Neural crest cell (in vitro differentiated cells): Measurements from ENCODE around the gene KCP. TPM values are rescaled to one million over a fixed set of nuclear protein-coding genes. Genes with fewer than 3 reads are reported as not detected.

Source experiments
- DNase-seq: peaks from one replicate; pipeline ENCODE4 v3.0.0; 2021; ENCODE audit warnings: low read depth, mixed read lengths, low spot score
- H3K27ac Mint-ChIP-seq: one replicate; pipeline ENCODE4 v1.8.0; 2021; ENCODE audit warnings: mild to moderate bottlenecking, mixed read lengths; ENCODE audit not compliant: unreplicated experiment
- H3K27me3 Mint-ChIP-seq: 2 replicates; pipeline ENCODE4 v1.8.0; 2021; ENCODE audit warnings: low read depth, mild to moderate bottlenecking, mixed read lengths
- H3K36me3 Mint-ChIP-seq: 2 replicates; pipeline ENCODE4 v1.8.0; 2021; ENCODE audit warnings: low read depth, mild to moderate bottlenecking, mixed read lengths
- H3K4me1 Mint-ChIP-seq: 2 replicates; pipeline ENCODE4 v1.8.0; 2021; ENCODE audit warnings: mixed read lengths
- H3K4me3 Mint-ChIP-seq: one replicate; pipeline ENCODE4 v1.8.0; 2021; ENCODE audit warnings: mild to moderate bottlenecking, mixed read lengths
- H3K9me3 Mint-ChIP-seq: 2 replicates; pipeline ENCODE4 v1.8.0; 2021; ENCODE audit warnings: mixed read lengths
- total RNA-seq: library from RNA; stranded (reverse); gene quantifications from 2 replicates; pipeline ENCODE4 v1.2.1, GENCODE V29; 2021
- TF ChIP-seq, protein P1 (sequence below): fragments of 200-600 bp; sonication (generic); conservative IDR thresholded peaks from 2 replicates; pipeline ENCODE4 v1.5.0; 2021; ENCODE audit warnings: antibody characterized with exemption, mild to moderate bottlenecking

The KCP gene
- total RNA-seq, 1 donor from 2014 or later, result 2.9 TPM

DNA sequence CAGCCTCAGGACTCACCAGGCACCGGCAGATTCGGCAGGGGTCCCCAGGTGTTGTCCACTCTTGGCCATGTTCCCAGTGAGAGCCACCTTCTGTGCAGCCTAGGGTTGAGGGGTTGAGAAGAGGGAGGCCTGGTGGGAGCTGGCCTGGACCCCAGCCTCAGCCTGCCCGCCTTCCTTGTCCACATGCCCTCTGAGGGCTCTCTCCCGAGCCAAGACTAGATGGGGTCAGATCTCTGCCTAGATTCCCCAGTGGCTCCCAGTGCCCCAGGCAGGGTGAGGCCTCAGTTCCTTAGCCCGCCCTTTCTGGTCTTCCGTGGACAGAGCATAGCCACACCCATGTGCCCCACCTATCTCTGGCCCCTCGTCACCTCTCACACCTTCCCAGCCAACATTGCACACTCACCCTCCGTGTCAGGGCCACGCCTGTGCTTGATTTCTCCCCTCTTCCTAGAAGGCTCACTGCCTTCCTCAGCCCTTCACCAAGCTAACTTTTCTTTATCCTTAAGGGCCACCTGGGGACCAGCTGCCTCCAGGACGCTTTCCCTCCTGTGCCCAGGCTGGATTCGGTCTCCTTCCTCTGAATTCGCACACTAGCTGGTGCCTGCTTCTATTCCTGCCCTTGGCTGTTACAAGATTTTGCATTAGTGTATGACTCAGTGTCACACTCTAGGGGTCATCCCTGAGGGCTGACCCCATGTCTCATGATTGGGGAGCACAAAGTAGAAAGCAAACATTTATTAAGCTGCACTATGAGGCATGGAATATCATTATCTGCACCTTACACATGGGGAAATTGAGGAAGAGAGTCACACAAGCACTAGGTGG, 7.5 kb downstream of the KCP start:
- H3K27me3 Mint-ChIP-seq, result peaks cover 3% of the 10 kb centered on the region
- H3K9me3 Mint-ChIP-seq, result peaks cover 4% of the 10 kb centered on the region
- no peaks in the 10 kb centered on the region for H3K4me1 Mint-ChIP-seq
- H3K27ac Mint-ChIP-seq, result no peak overlapping the region
- peaks cover 3% of the 10 kb centered on the region for H3K36me3 Mint-ChIP-seq
- no peak overlapping the region for H3K4me3 Mint-ChIP-seq
- TF ChIP-seq, protein P1, sequence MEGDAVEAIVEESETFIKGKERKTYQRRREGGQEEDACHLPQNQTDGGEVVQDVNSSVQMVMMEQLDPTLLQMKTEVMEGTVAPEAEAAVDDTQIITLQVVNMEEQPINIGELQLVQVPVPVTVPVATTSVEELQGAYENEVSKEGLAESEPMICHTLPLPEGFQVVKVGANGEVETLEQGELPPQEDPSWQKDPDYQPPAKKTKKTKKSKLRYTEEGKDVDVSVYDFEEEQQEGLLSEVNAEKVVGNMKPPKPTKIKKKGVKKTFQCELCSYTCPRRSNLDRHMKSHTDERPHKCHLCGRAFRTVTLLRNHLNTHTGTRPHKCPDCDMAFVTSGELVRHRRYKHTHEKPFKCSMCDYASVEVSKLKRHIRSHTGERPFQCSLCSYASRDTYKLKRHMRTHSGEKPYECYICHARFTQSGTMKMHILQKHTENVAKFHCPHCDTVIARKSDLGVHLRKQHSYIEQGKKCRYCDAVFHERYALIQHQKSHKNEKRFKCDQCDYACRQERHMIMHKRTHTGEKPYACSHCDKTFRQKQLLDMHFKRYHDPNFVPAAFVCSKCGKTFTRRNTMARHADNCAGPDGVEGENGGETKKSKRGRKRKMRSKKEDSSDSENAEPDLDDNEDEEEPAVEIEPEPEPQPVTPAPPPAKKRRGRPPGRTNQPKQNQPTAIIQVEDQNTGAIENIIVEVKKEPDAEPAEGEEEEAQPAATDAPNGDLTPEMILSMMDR, result no peak
- DNase-seq, result no peak

DNA sequence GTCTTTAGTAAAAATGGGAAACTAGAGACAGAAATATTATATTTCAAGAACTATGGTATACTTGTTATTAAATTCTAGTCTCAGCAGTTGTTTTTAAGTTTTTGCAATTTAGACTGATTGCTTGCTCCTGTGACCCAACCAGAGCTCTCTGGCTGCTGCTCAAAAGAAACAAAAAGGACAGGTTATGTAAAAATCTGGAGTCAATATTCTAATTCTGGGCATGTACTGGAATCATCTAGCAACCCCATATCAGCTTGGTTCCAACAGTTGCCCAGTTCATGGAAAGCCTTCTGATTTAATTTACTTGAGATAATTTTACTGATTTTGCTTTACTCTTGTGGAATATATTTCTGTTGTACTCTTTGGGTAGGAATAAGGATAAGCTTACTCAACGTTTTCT, 10.3 kb downstream of the KCP start:
- peaks cover 5% of the 10 kb centered on the region for H3K27me3 Mint-ChIP-seq
- H3K36me3 Mint-ChIP-seq, result peaks cover 3% of the 10 kb centered on the region
- no peak for DNase-seq
- H3K4me3 Mint-ChIP-seq, result no peak overlapping the region
- TF ChIP-seq, protein P1, result no peak
- peaks cover 4% of the 10 kb centered on the region for H3K9me3 Mint-ChIP-seq
- H3K4me1 Mint-ChIP-seq, result no peaks in the 10 kb centered on the region
- no peak overlapping the region for H3K27ac Mint-ChIP-seq

DNA sequence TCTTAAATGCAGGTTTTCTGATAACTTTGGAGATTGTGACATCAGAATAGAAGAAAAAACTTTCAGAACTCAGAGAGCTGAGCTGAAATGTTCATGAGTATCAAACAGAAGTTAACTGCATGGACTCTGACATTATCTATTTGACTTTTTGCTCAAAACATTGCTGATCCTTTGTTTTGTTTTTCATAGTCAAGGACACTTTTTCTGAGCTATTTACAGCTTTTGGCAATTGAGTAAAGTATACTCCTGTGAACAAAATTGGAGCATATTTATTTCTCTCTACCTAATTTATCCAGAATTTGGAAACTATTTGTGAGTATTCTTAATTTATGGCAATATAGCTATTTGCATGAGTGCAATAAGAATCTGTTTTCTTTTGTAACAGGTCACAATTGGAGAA, 11.1 kb downstream of the KCP start:
- no peak overlapping the region for H3K4me3 Mint-ChIP-seq
- peaks cover 3% of the 10 kb centered on the region for H3K36me3 Mint-ChIP-seq
- H3K4me1 Mint-ChIP-seq, result no peaks in the 10 kb centered on the region
- no peak overlapping the region for H3K27ac Mint-ChIP-seq
- peaks cover 5% of the 10 kb centered on the region for H3K27me3 Mint-ChIP-seq
- TF ChIP-seq, protein P1, result no peak
- DNase-seq, result no peak
- H3K9me3 Mint-ChIP-seq, result peaks cover 4% of the 10 kb centered on the region

DNA sequence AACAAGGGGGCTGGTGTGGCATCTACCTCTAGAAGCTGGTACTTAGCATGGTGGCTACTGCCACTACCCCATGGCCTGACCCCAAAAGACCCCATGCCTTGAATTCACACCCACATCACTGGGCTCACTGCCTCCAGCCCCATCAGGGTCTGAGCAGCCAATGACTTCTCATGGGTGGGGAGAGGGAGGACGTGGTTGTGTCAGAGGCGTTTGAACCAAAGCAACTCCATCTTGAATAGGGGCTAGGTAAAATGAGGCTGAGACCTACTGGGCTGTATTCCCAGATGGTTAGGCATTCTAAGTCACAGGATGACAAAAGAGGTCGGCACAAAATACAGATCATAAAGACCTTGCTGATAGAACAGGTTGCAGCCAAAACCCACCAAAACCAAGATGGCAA, 15.2 kb downstream of the KCP start:
- peaks cover 3% of the 10 kb centered on the region for H3K36me3 Mint-ChIP-seq
- TF ChIP-seq, protein P1, result no peak
- H3K9me3 Mint-ChIP-seq, result peaks cover 4% of the 10 kb centered on the region

DNA sequence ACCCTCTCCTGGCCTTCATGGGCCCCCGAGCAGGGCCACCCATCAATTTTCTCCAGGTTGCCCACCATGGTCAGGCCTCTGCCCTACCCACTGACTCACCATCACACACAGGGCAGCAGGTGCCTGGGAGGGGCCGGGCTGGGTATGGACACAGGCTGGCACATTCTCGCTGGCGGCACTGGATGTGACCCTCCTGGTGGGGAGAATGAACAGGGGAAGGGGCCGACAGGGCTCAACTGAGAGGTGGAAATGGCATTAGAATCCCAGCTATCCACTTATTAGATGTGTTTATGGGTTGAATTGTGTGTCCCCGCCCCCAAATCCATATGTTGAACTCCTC, 16.4 kb downstream of the KCP start:
- H3K4me3 Mint-ChIP-seq, result no peak overlapping the region
- H3K36me3 Mint-ChIP-seq, result peaks cover 3% of the 10 kb centered on the region
- H3K27me3 Mint-ChIP-seq, result peaks cover 18% of the 10 kb centered on the region
- TF ChIP-seq, protein P1, result no peak
- DNase-seq, result no peak
- no peak overlapping the region for H3K27ac Mint-ChIP-seq
- H3K9me3 Mint-ChIP-seq, result peaks cover 4% of the 10 kb centered on the region
- no peaks in the 10 kb centered on the region for H3K4me1 Mint-ChIP-seq

More for the DNA sequence above, 15.2 kb downstream of the KCP start:
- H3K27me3 Mint-ChIP-seq, result peaks cover 18% of the 10 kb centered on the region
- no peak overlapping the region for H3K27ac Mint-ChIP-seq
- H3K4me3 Mint-ChIP-seq, result no peak overlapping the region
- no peak for DNase-seq
- H3K4me1 Mint-ChIP-seq, result no peaks in the 10 kb centered on the region
